Stimulated activated CD4-positive, alpha-beta T cell treated with anti-CD3 and anti-CD28 coated beads, Interleukin-15, amount 100 ng/mL, for 48 hours (primary cell): ENCODE data around the gene CREB3.

Experiments
- DNase-seq, 2 donors: peaks; one replicate each; pipeline ENCODE4 v3.0.0-alpha.2; 2020; ENCODE audit warnings: low read depth in 2 of 2

The CREB3 gene

GRCh38 chr9:35702696-35703095 lies 29.8 kb upstream of the CREB3 start:
- no peak for DNase-seq

- no peak for DNase-seq
Measured at GRCh38 chr9:35703906-35704672, 28.4 kb upstream of the CREB3 start.

GRCh38 chr9:35705372-35705771 lies 27.1 kb upstream of the CREB3 start:
- no peak for DNase-seq

- no peak for DNase-seq
Measured at GRCh38 chr9:35705836-35706430, 26.5 kb upstream of the CREB3 start.

- DNase-seq: no peak
Measured at GRCh38 chr9:35706951-35707350, 25.5 kb upstream of the CREB3 start.

- no peak for DNase-seq
Measured at GRCh38 chr9:35708146-35708545, 24.3 kb upstream of the CREB3 start.

GRCh38 chr9:35710818-35711500 lies 21.5 kb upstream of the CREB3 start:
- no peak for DNase-seq

GRCh38 chr9:35711501-35712428 lies 20.7 kb upstream of the CREB3 start:
- no peak for DNase-seq

- DNase-seq: no peak
Measured at GRCh38 chr9:35712762-35713400, 19.6 kb upstream of the CREB3 start.

- DNase-seq: no peak
Measured at GRCh38 chr9:35713578-35713977, 18.9 kb upstream of the CREB3 start.

GRCh38 chr9:35714123-35714522 lies 18.3 kb upstream of the CREB3 start:
- DNase-seq: no peak

GRCh38 chr9:35714579-35715252 lies 17.8 kb upstream of the CREB3 start:
- no peak for DNase-seq

GRCh38 chr9:35716230-35716629 lies 16.2 kb upstream of the CREB3 start:
- DNase-seq: no peak

GRCh38 chr9:35717132-35717870 lies 15.2 kb upstream of the CREB3 start:
- DNase-seq: no peak

GRCh38 chr9:35718721-35719511 lies 13.6 kb upstream of the CREB3 start:
- DNase-seq: no peak

GRCh38 chr9:35719546-35719945 lies 12.9 kb upstream of the CREB3 start:
- no peak for DNase-seq

- no peak for DNase-seq
Measured at GRCh38 chr9:35723426-35723825, 9.0 kb upstream of the CREB3 start.

- DNase-seq: no peak
Measured at GRCh38 chr9:35723908-35724307, 8.6 kb upstream of the CREB3 start.

- DNase-seq: no peak
Measured at GRCh38 chr9:35725362-35725761, 7.1 kb upstream of the CREB3 start.
